ENCODE results near the gene TIGD4. TPM values are rescaled to one million over a fixed set of nuclear protein-coding genes. Genes with fewer than 3 reads are reported as not detected.

The TIGD4 gene
- polyA plus RNA-seq, 1 of the 3 experiments (the other 2 are of a cell fraction), result 0.13 TPM

- Histone ChIP-seq H3K4me2 (no peak overlapping the region), H3K4me1 (ENCODE audit: control insufficient read depth in 1 of 2, insufficient read depth in 2 of 2, low read depth in 1 of 2, low read length in 1 of 2) (peaks cover 3 to 5% of the 10 kb centered on the region in 2 experiments; a peak in 3 of 4 replicates), H3K27me3 (ENCODE audit: insufficient read depth) (no peaks in the 10 kb centered on the region), H3K9ac (no peak overlapping the region), H3F3A (replicated peaks; ENCODE audit: insufficient read depth) (peaks cover 11% of the 10 kb centered on the region), H3K4me3 (ENCODE audit: low read depth in 2 of 2, low read length in 1 of 2) (no peak overlapping the region), H3K27ac (ENCODE audit: low read depth in 2 of 2, low read length in 1 of 2) (no peak overlapping the region), H3K36me3 (replicated peaks in 1 of 2; ENCODE audit: control insufficient read depth in 1 of 2, insufficient read depth in 2 of 2, low read length in 1 of 2) (no peaks in the 10 kb centered on the region), H2AFZ (ENCODE audit: low read depth) (no peak overlapping the region), H3K9me3 (no peaks in the 10 kb centered on the region), H3K9me2 (no peaks in the 10 kb centered on the region), H3K79me2 (ENCODE audit: insufficient read depth) (peaks cover 73% of the 10 kb centered on the region), H4K20me1 (ENCODE audit: insufficient read depth) (peaks cover 17% of the 10 kb centered on the region; the same call in 1 of the 2 replicates)
- ChIA-PET CTCF (no interaction called here), POLR2A (no interaction called here)
- TF ChIP-seq YY1 (IDR thresholded peaks at IDR 0.05; ENCODE audit: low read depth) (no peak), USF2 (IDR thresholded peaks at IDR 0.05; ENCODE audit: borderline replicate concordance, low read depth, low read length) (no peak)
- 92% methylated on average over 2 of the region's 2 CpGs for WGBS (ENCODE audit: low lambda C conversion rate)
- no peak for DNase-seq
Measured at GRCh38 chr4:152805071-152805650, 25.6 kb upstream of the TIGD4 start.

- Histone ChIP-seq H3F3A (replicated peaks; ENCODE audit: insufficient read depth) (peaks cover 11% of the 10 kb centered on the region), H4K20me1 (ENCODE audit: insufficient read depth) (peaks cover 17% of the 10 kb centered on the region), H2AFZ (ENCODE audit: low read depth) (no peak overlapping the region), H3K4me3 (ENCODE audit: low read depth in 2 of 2, low read length in 1 of 2) (no peak overlapping the region), H3K79me2 (ENCODE audit: insufficient read depth) (peaks cover 75% of the 10 kb centered on the region), H3K4me1 (ENCODE audit: control insufficient read depth in 1 of 2, insufficient read depth in 2 of 2, low read depth in 1 of 2, low read length in 1 of 2) (peaks cover 3 to 5% of the 10 kb centered on the region in 2 experiments; a peak in 3 of 4 replicates), H3K36me3 (replicated peaks in 1 of 2; ENCODE audit: control insufficient read depth in 1 of 2, insufficient read depth in 2 of 2, low read length in 1 of 2) (no peaks in the 10 kb centered on the region), H3K9me3 (no peaks in the 10 kb centered on the region), H3K27me3 (ENCODE audit: insufficient read depth) (no peaks in the 10 kb centered on the region), H3K27ac (ENCODE audit: low read depth in 2 of 2, low read length in 1 of 2) (no peak overlapping the region; a peak in 1 of 4 replicates), H3K9me2 (no peaks in the 10 kb centered on the region), H3K4me2 (no peak overlapping the region), H3K9ac (no peak overlapping the region)
- ChIA-PET CTCF (interaction anchor here (2.5 kb wide), 1 partner anchor 10 kb away, joined by 6 read pairs; no protein-coding TSS in a partner anchor), POLR2A (no interaction called here)
- no peak for DNase-seq
- 100% methylated on average over 1 of the region's 1 CpG for WGBS (ENCODE audit: low lambda C conversion rate)
- TF ChIP-seq NRF1 (IDR thresholded peaks at IDR 0.05; ENCODE audit: low read depth, low read length), result no peak
- TF ChIP-seq EP300 (IDR thresholded peaks at IDR 0.05; ENCODE audit: borderline replicate concordance in 1 of 2, low read depth in 1 of 2, low read length in 1 of 2), result no peak
- TF ChIP-seq POLR2AphosphoS5 (IDR thresholded peaks at IDR 0.05; ENCODE audit: low read depth, low read length), result no peak
Measured at GRCh38 chr4:152803541-152803940, 24.0 kb upstream of the TIGD4 start.

- WGBS (ENCODE audit: low lambda C conversion rate), result 89% methylated on average over 3 of the region's 3 CpGs
Measured at GRCh38 chr4:152795891-152796290, 16.4 kb upstream of the TIGD4 start.

More at GRCh38 chr4:152795891-152796290, 16.4 kb upstream of the TIGD4 start:
- Histone ChIP-seq H3F3A (replicated peaks; ENCODE audit: insufficient read depth) (peaks cover 3% of the 10 kb centered on the region), H3K9me3 (no peaks in the 10 kb centered on the region), H3K4me1 (ENCODE audit: control insufficient read depth in 1 of 2, insufficient read depth in 2 of 2, low read depth in 1 of 2, low read length in 1 of 2) (no peaks in the 10 kb centered on the region; a peak in 1 of 4 replicates), H3K27ac (ENCODE audit: low read depth in 2 of 2, low read length in 1 of 2) (no peak overlapping the region), H3K27me3 (ENCODE audit: insufficient read depth) (no peaks in the 10 kb centered on the region), H2AFZ (ENCODE audit: low read depth) (no peak overlapping the region), H3K4me2 (no peak overlapping the region), H4K20me1 (ENCODE audit: insufficient read depth) (peaks cover 9% of the 10 kb centered on the region), H3K36me3 (replicated peaks in 1 of 2; ENCODE audit: control insufficient read depth in 1 of 2, insufficient read depth in 2 of 2, low read length in 1 of 2) (peaks cover 5 to 16% of the 10 kb centered on the region in 2 experiments), H3K4me3 (ENCODE audit: low read depth in 2 of 2, low read length in 1 of 2) (no peak overlapping the region), H3K79me2 (ENCODE audit: insufficient read depth) (peaks cover 93% of the 10 kb centered on the region), H3K9me2 (no peaks in the 10 kb centered on the region), H3K9ac (no peak overlapping the region)
- CTCF ChIA-PET, result no interaction called here
- POLR2A ChIA-PET, result no interaction called here
- TF ChIP-seq TEAD4 (IDR thresholded peaks at IDR 0.05; ENCODE audit: borderline replicate concordance, insufficient read depth), result no peak
- no peak for TF ChIP-seq IRF3 (IDR thresholded peaks at IDR 0.05; ENCODE audit: low read depth, low read length)
- TF ChIP-seq MEF2A (IDR thresholded peaks at IDR 0.05; ENCODE audit: borderline replicate concordance, low read depth), result no peak
- no peak for TF ChIP-seq REST (IDR thresholded peaks at IDR 0.05; ENCODE audit: low read depth, low read length)
- no peak for TF ChIP-seq YY1 (IDR thresholded peaks at IDR 0.05; ENCODE audit: low read depth)
- no peak for TF ChIP-seq TCF12 (IDR thresholded peaks at IDR 0.05)
- no peak for TF ChIP-seq FOSL2 (IDR thresholded peaks at IDR 0.05; ENCODE audit: borderline replicate concordance, low read depth)
- no peak for TF ChIP-seq MXI1 (IDR thresholded peaks at IDR 0.05; ENCODE audit: low read depth, low read length)
- TF ChIP-seq USF1 (IDR thresholded peaks at IDR 0.05; ENCODE audit: borderline replicate concordance, low read depth), result no peak
- TF ChIP-seq EP300 (IDR thresholded peaks at IDR 0.05; ENCODE audit: borderline replicate concordance in 1 of 2, low read depth in 1 of 2, low read length in 1 of 2), result no peak
- no peak for DNase-seq

Data from SK-N-SH (cell line).